SH-SY5Y (cell line): ENCODE measurements around the gene TRUB2.

Experiments
- GATA2 ChIP-seq: IDR thresholded peaks from 2 replicates; pipeline ENCODE4 v1.6.1; 2011; ENCODE audit warnings: mild to moderate bottlenecking, low read depth, low read length
- GATA3 ChIP-seq: IDR thresholded peaks from 2 replicates; pipeline ENCODE4 v1.6.1; 2011; ENCODE audit warnings: low read depth, mild to moderate bottlenecking, low read length, moderate library complexity

- TF ChIP-seq GATA2, result no peak
- no peak for TF ChIP-seq GATA3
These were observed 13.7 kb upstream of the TRUB2 start for GRCh38 chr9:128335914-128336313.
